ENCODE results near the gene ZNF518A. TPM values are rescaled to one million over a fixed set of nuclear protein-coding genes. Genes with fewer than 3 reads are reported as not detected.

Gene ZNF518A, protein sequence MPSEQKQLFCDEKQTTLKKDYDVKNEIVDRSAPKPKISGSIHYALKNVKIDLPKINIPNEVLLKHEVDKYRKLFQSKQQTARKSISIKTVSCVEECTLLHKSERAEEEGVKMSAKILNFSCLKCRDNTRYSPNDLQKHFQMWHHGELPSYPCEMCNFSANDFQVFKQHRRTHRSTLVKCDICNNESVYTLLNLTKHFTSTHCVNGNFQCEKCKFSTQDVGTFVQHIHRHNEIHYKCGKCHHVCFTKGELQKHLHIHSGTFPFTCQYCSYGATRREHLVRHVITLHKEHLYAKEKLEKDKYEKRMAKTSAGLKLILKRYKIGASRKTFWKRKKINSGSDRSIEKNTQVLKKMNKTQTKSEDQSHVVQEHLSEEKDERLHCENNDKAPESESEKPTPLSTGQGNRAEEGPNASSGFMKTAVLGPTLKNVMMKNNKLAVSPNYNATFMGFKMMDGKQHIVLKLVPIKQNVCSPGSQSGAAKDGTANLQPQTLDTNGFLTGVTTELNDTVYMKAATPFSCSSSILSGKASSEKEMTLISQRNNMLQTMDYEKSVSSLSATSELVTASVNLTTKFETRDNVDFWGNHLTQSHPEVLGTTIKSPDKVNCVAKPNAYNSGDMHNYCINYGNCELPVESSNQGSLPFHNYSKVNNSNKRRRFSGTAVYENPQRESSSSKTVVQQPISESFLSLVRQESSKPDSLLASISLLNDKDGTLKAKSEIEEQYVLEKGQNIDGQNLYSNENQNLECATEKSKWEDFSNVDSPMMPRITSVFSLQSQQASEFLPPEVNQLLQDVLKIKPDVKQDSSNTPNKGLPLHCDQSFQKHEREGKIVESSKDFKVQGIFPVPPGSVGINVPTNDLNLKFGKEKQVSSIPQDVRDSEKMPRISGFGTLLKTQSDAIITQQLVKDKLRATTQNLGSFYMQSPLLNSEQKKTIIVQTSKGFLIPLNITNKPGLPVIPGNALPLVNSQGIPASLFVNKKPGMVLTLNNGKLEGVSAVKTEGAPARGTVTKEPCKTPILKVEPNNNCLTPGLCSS (N-terminal part only)
- 5.5 to 8.6 TPM (median 6.6 TPM) in 5 replicates for total RNA-seq (2022; extraction: Qiagen RNA extraction)

DNA sequence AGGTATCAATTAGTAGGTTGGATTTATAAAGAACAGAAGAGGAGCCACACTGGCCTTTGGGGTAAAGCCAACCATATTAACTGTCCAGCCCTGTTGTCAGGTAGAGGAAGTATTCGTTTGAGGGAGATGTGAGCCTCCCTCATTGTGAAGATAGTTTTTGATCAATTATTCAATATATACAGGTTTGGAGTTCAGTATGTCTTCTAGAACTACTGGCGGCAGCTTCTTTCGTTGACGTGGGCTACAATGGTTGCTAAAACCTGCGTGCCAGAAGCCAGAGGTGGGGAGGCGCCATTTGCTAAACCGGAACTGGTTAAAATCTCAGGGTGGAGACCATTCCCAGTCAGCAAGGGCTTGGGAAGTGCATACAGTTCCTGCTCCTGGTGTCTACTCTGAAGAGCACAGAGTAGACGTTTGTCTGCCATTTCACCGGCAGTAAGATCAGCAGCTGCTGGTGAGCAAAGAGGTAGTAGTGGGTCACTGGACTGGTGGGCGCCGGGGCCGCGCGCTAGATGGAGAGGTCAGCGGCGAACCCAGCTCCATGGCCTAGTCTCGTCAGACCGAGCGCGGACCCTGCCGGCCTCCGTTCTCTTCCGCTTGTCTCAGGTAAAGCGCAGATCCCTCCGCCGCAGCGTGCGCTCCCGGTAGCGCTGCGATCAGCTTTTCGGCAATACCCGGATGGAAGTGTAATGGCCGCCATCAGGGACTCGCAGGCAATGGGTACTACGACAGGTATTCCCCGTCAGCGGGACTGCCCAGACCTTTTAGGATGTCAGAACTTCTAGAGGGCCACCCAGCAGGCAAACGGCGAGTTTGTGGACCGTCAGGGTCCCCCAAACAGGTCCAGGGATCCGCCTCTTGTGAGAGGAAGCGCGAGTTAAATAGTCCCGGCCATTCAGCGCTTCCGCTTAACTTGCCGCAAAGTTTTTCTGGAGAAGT, at the start of gene ZNF518A:
ZNF518A (plus strand) TSS at position 911 of the 939 bp plus-strand sequence. CDS start 26,026 bp downstream, outside the sequence.

Other genes with a start within 250 kb of the ZNF518A start
- gene CC2D2B, start 222.3 kb upstream of the ZNF518A start, total RNA-seq (2022; extraction: Qiagen RNA extraction) = 0.76 TPM in 1 of 5 replicates, not detected in the others
- gene CCNJ, start 86.7 kb upstream of the ZNF518A start, total RNA-seq (2022; extraction: Qiagen RNA extraction) = 6.1 to 7.5 TPM (median 6.9 TPM) in 5 replicates
- gene BLNK, start 141.3 kb downstream of the ZNF518A start, total RNA-seq (2022; extraction: Qiagen RNA extraction) = 0.07 TPM in 1 of 5 replicates, not detected in the others
- gene DNTT, start 174.1 kb downstream of the ZNF518A start, total RNA-seq (2022; extraction: Qiagen RNA extraction) = 0.06 TPM in 1 of 5 replicates, not detected in the others
- not detected in 5 replicates for gene OPALIN, start 228.7 kb downstream of the ZNF518A start, total RNA-seq (2022; extraction: Qiagen RNA extraction)

Data from A549 treated with Mapracorat at 1 μM for 4 hours (cell line).